HepG2 (cell line): ENCODE data around the gene TERC. TPM values are rescaled to one million over a fixed set of nuclear protein-coding genes. Genes with fewer than 3 reads are reported as not detected.
A peak's percentile ranks its signal among the peaks of the same experiment; 100 is the strongest.

Experiments used
- ARNT ChIP-seq: fragments of 450-650 bp; IDR thresholded peaks from 2 replicates; pipeline ENCODE4 v1.6.1; 2017
- ATF7-NPFF ChIP-seq: sonication (generic); formaldehyde crosslinking; IDR thresholded peaks from 2 replicates; pipeline ENCODE4 v1.8.1; 2023; ENCODE audit warnings: mild to moderate bottlenecking, low read depth, missing genetic modification reagents, moderate library complexity
- E2F2 ChIP-seq: sonication (generic); formaldehyde crosslinking; IDR thresholded peaks from 2 replicates; pipeline ENCODE4 v1.4.0; 2020; ENCODE audit warnings: missing genetic modification reagents, borderline replicate concordance
- ERF ChIP-seq: IDR thresholded peaks from 2 replicates; pipeline ENCODE4 v1.6.1; 2018; ENCODE audit warnings: missing biosample characterization, missing genetic modification reagents
- FIP1L1 ChIP-seq: fragments of 200-400 bp; formaldehyde crosslinking; IDR thresholded peaks from 2 replicates; pipeline ENCODE4 v1.6.1; 2018; ENCODE audit warnings: low read depth, mild to moderate bottlenecking, low read length, moderate library complexity, borderline replicate concordance; ENCODE audit not compliant: insufficient read depth
- GZF1 ChIP-seq: sonication (generic); formaldehyde crosslinking; IDR thresholded peaks from 2 replicates; pipeline ENCODE4 v1.5.1; 2020; ENCODE audit warnings: mild to moderate bottlenecking, missing genetic modification reagents
- REXO4 ChIP-seq: sonication (generic); formaldehyde crosslinking; IDR thresholded peaks from 2 replicates; pipeline ENCODE4 v1.8.0; 2022; ENCODE audit warnings: missing genetic modification reagents, mild to moderate bottlenecking, borderline replicate concordance
- RFX1 ChIP-seq: fragments of 450-650 bp; IDR thresholded peaks from 2 replicates; pipeline ENCODE4 v1.6.1; 2017
- SALL2 ChIP-seq: sonication (generic); formaldehyde crosslinking; IDR thresholded peaks from 2 replicates; pipeline ENCODE4 v1.8.1; 2023; ENCODE audit warnings: mild to moderate bottlenecking, missing genetic modification reagents, inconsistent platforms
- SAP130 ChIP-seq: IDR thresholded peaks from 2 replicates; pipeline ENCODE4 v1.6.1; 2016; ENCODE audit warnings: low read depth
- YEATS2 ChIP-seq: sonication (generic); formaldehyde crosslinking; IDR thresholded peaks from 2 replicates; pipeline ENCODE4 v1.4.0; 2020; ENCODE audit warnings: missing genetic modification reagents, borderline replicate concordance
- ZFP91 ChIP-seq: sonication (generic); formaldehyde crosslinking; IDR thresholded peaks from 2 replicates; pipeline ENCODE4 v1.9.0; 2022; ENCODE audit warnings: missing genetic modification reagents, mild to moderate bottlenecking, borderline replicate concordance
- ZFY ChIP-seq: sonication (generic); formaldehyde crosslinking; IDR thresholded peaks from 2 replicates; pipeline ENCODE4 v1.4.0; 2020; ENCODE audit warnings: missing genetic modification reagents
- ZHX1 ChIP-seq: sonication (generic); formaldehyde crosslinking; IDR thresholded peaks from 2 replicates; pipeline ENCODE4 v1.8.1; 2022; ENCODE audit warnings: low read depth, mild to moderate bottlenecking, missing genetic modification reagents
- ZNF260 ChIP-seq: sonication (generic); formaldehyde crosslinking; IDR thresholded peaks from 2 replicates; pipeline ENCODE4 v1.4.0; 2020; ENCODE audit warnings: missing genetic modification reagents, low read depth, mild to moderate bottlenecking, borderline replicate concordance
- ZNF530 ChIP-seq: sonication (generic); formaldehyde crosslinking; IDR thresholded peaks from 2 replicates; pipeline ENCODE4 v1.5.0; 2020; ENCODE audit warnings: low read depth, mild to moderate bottlenecking, missing genetic modification reagents
- ZNF557 ChIP-seq: sonication (generic); formaldehyde crosslinking; IDR thresholded peaks from 2 replicates; pipeline ENCODE4 v1.4.0; 2020; ENCODE audit warnings: missing genetic modification reagents
- ZNF567 ChIP-seq: sonication (generic); formaldehyde crosslinking; IDR thresholded peaks from 2 replicates; pipeline ENCODE4 v1.8.1; 2023; ENCODE audit warnings: mild to moderate bottlenecking, missing genetic modification reagents, borderline replicate concordance
- polyA plus RNA-seq, 8 experiments: library from polyadenylated mRNA; depleted of rRNA in 3 of 8; stranded (reverse) in 7 of 8; unstranded in 1 of 8; fragments of >200 nt; fragmentation: Illumina TruSeq in 4 of 8; extraction: Trizol in 4 of 8; gene quantifications; 2 replicates each; pipeline versions ENCODE4 v1.2.1 to v1.2.3, GENCODE V29; 2011 to 2016; ENCODE audit warnings: low read depth in 4 of 8, missing spikeins in 1 of 8, mixed read lengths in 1 of 8; ENCODE audit not compliant: insufficient read depth in 1 of 8
- total RNA-seq, 5 experiments: library from RNA; depleted of rRNA; stranded (reverse); fragments of >200 nt; fragmentation: Illumina TruSeq; extraction: Trizol; gene quantifications; 2 replicates each; pipeline ENCODE4 v1.2.3, GENCODE V29; 2016; ENCODE audit warnings: low read depth in 1 of 5
- TF ChIP-seq, protein P1 (sequence below): IDR thresholded peaks from 2 replicates; pipeline ENCODE4 v1.6.1; 2018; ENCODE audit warnings: missing genetic modification reagents
- TF ChIP-seq, protein P2 (sequence below): sonication (generic); formaldehyde crosslinking; IDR thresholded peaks from 2 replicates; pipeline ENCODE4 v1.8.1; 2023; ENCODE audit warnings: mild to moderate bottlenecking, missing genetic modification reagents

The TERC gene
- total and polyA plus RNA-seq, 2 of the 13 experiments (the other 11 are each of a cell fraction or from before 2014, with no cell fraction given): 1.3 to 74.6 TPM

DNA sequence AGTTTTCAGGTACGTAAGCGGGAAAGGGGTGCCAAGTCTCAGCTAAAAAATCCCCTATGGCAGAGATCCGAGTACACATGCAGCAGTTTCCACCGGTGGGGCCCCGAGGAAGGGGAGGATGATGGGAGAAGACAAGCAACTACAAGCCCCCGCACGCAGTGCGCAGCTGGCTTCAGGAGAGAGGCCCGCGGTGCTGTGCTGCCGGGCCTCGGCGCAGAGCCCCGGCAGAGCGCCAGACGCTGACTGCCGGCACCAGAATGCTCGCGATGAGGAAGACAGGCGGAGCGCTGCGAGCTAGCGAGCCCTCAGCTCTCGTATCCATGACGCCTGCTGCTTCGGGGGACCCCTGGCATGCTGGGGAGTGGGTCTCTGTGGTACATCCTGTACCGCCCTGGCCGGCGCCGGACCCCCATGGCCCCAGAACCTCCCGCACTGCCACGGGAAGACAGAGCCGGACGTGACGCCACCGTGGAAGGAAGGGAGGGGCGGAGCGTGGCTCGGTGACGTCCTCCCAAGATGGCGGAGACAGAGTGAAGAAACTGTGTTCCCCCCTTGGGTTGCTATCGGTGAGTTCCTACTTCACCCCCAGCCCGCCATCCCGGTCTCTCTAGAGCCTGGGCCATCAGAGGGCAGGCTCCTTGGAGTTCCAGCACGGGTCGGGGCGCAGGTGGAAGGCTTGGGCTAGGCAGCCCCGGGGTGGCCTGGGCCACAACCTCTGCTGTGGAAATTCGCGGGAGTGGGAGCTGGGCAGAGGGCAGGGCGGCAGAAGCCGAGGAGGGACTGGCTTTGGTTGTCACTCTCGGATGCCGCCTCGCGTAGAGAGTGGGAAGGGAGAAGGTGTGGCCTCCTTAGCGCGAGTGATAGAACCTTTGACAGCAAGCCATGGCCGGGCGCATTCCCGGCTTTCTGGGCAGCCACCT is 8.3 kb upstream of the TERC start, which contains the start of gene MYNN (continued):
- peak; percentile 96 for TF ChIP-seq ZHX1
- TF ChIP-seq SALL2 (CRISPR knock-in tag): peak; percentile 89
- TF ChIP-seq ERF: peak; percentile 73; the same call in 1 of the 2 replicates
- TF ChIP-seq ZNF530 (CRISPR knock-in tag): no peak
- peak; percentile 95 for TF ChIP-seq ZFY
- TF ChIP-seq SAP130 (CRISPR knock-in tag): peak; percentile 92
- TF ChIP-seq RFX1: no peak
- no peak for TF ChIP-seq ARNT
- no peak; the same call in 1 of the 2 replicates for TF ChIP-seq FIP1L1
- TF ChIP-seq ZNF260 (CRISPR knock-in tag): no peak
- peak; percentile 95; the same call in 1 of the 2 replicates for TF ChIP-seq E2F2
- TF ChIP-seq REXO4 (CRISPR knock-in tag): no peak
- TF ChIP-seq, protein P1, sequence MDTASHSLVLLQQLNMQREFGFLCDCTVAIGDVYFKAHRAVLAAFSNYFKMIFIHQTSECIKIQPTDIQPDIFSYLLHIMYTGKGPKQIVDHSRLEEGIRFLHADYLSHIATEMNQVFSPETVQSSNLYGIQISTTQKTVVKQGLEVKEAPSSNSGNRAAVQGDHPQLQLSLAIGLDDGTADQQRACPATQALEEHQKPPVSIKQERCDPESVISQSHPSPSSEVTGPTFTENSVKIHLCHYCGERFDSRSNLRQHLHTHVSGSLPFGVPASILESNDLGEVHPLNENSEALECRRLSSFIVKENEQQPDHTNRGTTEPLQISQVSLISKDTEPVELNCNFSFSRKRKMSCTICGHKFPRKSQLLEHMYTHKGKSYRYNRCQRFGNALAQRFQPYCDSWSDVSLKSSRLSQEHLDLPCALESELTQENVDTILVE: peak; percentile 58; the same call in 1 of the 2 replicates
- TF ChIP-seq YEATS2 (CRISPR knock-in tag): peak; percentile 85
- TF ChIP-seq GZF1: peak; percentile 76; the same call in 1 of the 2 replicates
- peak; percentile 91; the same call in 1 of the 2 replicates for TF ChIP-seq ZFP91 (CRISPR knock-in tag)
- peak; percentile 78; the same call in 1 of the 2 replicates for TF ChIP-seq ZNF557 (CRISPR knock-in tag)
- TF ChIP-seq, protein P2, sequence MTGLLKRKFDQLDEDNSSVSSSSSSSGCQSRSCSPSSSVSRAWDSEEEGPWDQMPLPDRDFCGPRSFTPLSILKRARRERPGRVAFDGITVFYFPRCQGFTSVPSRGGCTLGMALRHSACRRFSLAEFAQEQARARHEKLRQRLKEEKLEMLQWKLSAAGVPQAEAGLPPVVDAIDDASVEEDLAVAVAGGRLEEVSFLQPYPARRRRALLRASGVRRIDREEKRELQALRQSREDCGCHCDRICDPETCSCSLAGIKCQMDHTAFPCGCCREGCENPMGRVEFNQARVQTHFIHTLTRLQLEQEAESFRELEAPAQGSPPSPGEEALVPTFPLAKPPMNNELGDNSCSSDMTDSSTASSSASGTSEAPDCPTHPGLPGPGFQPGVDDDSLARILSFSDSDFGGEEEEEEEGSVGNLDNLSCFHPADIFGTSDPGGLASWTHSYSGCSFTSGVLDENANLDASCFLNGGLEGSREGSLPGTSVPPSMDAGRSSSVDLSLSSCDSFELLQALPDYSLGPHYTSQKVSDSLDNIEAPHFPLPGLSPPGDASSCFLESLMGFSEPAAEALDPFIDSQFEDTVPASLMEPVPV: peak; percentile 71; the same call in 1 of the 2 replicates
- TF ChIP-seq ZNF567 (CRISPR knock-in tag): peak; percentile 57; the same call in 1 of the 2 replicates
- TF ChIP-seq ATF7-NPFF (CRISPR knock-in tag): peak; percentile 37; the same call in 1 of the 2 replicates
